Liver (tissue), 9 donors: ENCODE data around the gene HMX1. TPM values are rescaled to one million over a fixed set of nuclear protein-coding genes. Genes with fewer than 3 reads are reported as not detected.

Source experiments
- DNase-seq: peaks from one replicate; pipeline ENCODE4 v3.0.0-alpha.2; 2017; ENCODE audit warnings: low spot score
- H3K27ac ChIP-seq, 2 donors: one replicate each; pipeline ENCODE4 v1.7.0; 2013; ENCODE audit warnings: inconsistent platforms in 2 of 2, low read length in 2 of 2, control low read depth in 1 of 2, low read depth in 1 of 2, mild to moderate bottlenecking in 1 of 2
- H3K27me3 ChIP-seq, 4 donors: one replicate each; pipeline versions ENCODE4 v1.6.1 to v1.7.0; 2013; ENCODE audit warnings: low read length in 3 of 4, inconsistent platforms in 1 of 4, mild to moderate bottlenecking in 1 of 4, moderate library complexity in 1 of 4; ENCODE audit not compliant: control insufficient read depth in 4 of 4, insufficient read depth in 4 of 4
- H3K36me3 ChIP-seq, 4 donors: one replicate each; pipeline versions ENCODE4 v1.6.1 to v1.7.0; 2013; ENCODE audit warnings: low read length in 3 of 4, mild to moderate bottlenecking in 3 of 4, low read depth in 1 of 4, moderate library complexity in 1 of 4; ENCODE audit not compliant: control insufficient read depth in 4 of 4, insufficient read depth in 3 of 4
- H3K4me1 ChIP-seq, 4 donors: one replicate each; pipeline versions ENCODE4 v1.6.1 to v1.7.0; 2013; ENCODE audit warnings: low read length in 3 of 4, mild to moderate bottlenecking in 3 of 4, moderate library complexity in 1 of 4; ENCODE audit not compliant: control insufficient read depth in 4 of 4, insufficient read depth in 4 of 4
- H3K4me3 ChIP-seq, 3 donors: one replicate each; pipeline versions ENCODE4 v1.6.1 to v1.7.0; 2013; ENCODE audit warnings: low read length in 3 of 3, control low read depth in 1 of 3, low read depth in 1 of 3, mild to moderate bottlenecking in 1 of 3
- H3K9ac ChIP-seq, 2 donors: one replicate each; pipeline ENCODE4 v1.7.0; 2013; ENCODE audit warnings: low read length in 2 of 2, mild to moderate bottlenecking in 2 of 2, moderate library complexity in 2 of 2, control low read depth in 1 of 2, low read depth in 1 of 2
- H3K9me3 ChIP-seq, 4 donors: one replicate each; pipeline versions ENCODE4 v1.6.1 to v1.7.0; 2013; ENCODE audit warnings: low read length in 3 of 4; ENCODE audit not compliant: control insufficient read depth in 4 of 4
- ATF3 ChIP-seq: IDR thresholded peaks from 2 replicates; pipeline ENCODE4 v1.6.1; 2016; ENCODE audit warnings: antibody characterized with exemption
- EGR1 ChIP-seq, 2 donors: IDR thresholded peaks; 2 replicates each; pipeline ENCODE4 v1.6.1; 2016 to 2018; ENCODE audit warnings: antibody characterized with exemption in 2 of 2, low read depth in 2 of 2
- FOXA1 ChIP-seq: IDR thresholded peaks from 2 replicates; pipeline ENCODE4 v1.6.1; 2016; ENCODE audit warnings: antibody characterized with exemption
- FOXA2 ChIP-seq: IDR thresholded peaks from 2 replicates; pipeline ENCODE4 v1.6.1; 2016; ENCODE audit warnings: antibody characterized with exemption
- GABPA ChIP-seq, 2 donors: IDR thresholded peaks in 1 of 2; conservative IDR thresholded peaks in 1 of 2; 2 replicates each; pipeline ENCODE4 v1.6.1; 2016; ENCODE audit warnings: antibody characterized with exemption in 2 of 2, mild to moderate bottlenecking in 1 of 2, moderate library complexity in 1 of 2
- HNF4A ChIP-seq, 2 donors: conservative IDR thresholded peaks; 2 replicates each; pipeline ENCODE4 v1.6.1; 2016; ENCODE audit warnings: antibody characterized with exemption in 2 of 2, mild to moderate bottlenecking in 2 of 2
- HNF4G ChIP-seq: IDR thresholded peaks from 2 replicates; pipeline ENCODE4 v1.6.1; 2016; ENCODE audit warnings: antibody characterized with exemption
- JUND ChIP-seq, 2 donors: IDR thresholded peaks; 2 replicates each; pipeline ENCODE4 v1.6.1; 2016; ENCODE audit warnings: antibody characterized with exemption in 2 of 2
- MAX ChIP-seq: IDR thresholded peaks from 2 replicates; pipeline ENCODE4 v1.6.1; 2016; ENCODE audit warnings: antibody characterized with exemption
- NR2F2 ChIP-seq: IDR thresholded peaks from 2 replicates; pipeline ENCODE4 v1.6.1; 2016; ENCODE audit warnings: antibody characterized with exemption
- RAD21 ChIP-seq, 2 donors: IDR thresholded peaks; 2 replicates each; pipeline ENCODE4 v1.6.1; 2016; ENCODE audit warnings: antibody characterized with exemption in 2 of 2, mild to moderate bottlenecking in 2 of 2
- REST ChIP-seq: IDR thresholded peaks from 2 replicates; pipeline ENCODE4 v1.6.1; 2016; ENCODE audit warnings: antibody characterized with exemption, mild to moderate bottlenecking
- RXRA ChIP-seq, 2 donors: IDR thresholded peaks; 2 replicates each; pipeline ENCODE4 v1.6.1; 2017 to 2018; ENCODE audit warnings: antibody characterized with exemption in 2 of 2, mild to moderate bottlenecking in 1 of 2
- SP1 ChIP-seq: IDR thresholded peaks from 2 replicates; pipeline ENCODE4 v1.6.1; 2018; ENCODE audit warnings: antibody characterized with exemption, mild to moderate bottlenecking
- TAF1 ChIP-seq: conservative IDR thresholded peaks from 2 replicates; pipeline ENCODE4 v1.6.1; 2016; ENCODE audit warnings: antibody characterized with exemption, mild to moderate bottlenecking
- YY1 ChIP-seq: IDR thresholded peaks from 2 replicates; pipeline ENCODE4 v1.6.1; 2016; ENCODE audit warnings: antibody characterized with exemption, mild to moderate bottlenecking
- ZBTB33 ChIP-seq: IDR thresholded peaks from 2 replicates; pipeline ENCODE4 v1.6.1; 2016; ENCODE audit warnings: antibody characterized with exemption
- WGBS: extraction: QIAGEN DNeasy Blood & Tissue Kit; methylation state at CpG from one replicate; pipeline ENCODE4 v1.1.7; 2013; 5-methylcytosine and 5-hydroxymethylcytosine counted together
- polyA plus RNA-seq, 2 donors: library from polyadenylated mRNA; stranded (reverse) in 1 of 2; unstranded in 1 of 2; fragments of 200-250 nt in 1 of 2; fragments of >200 nt in 1 of 2; fragmentation: Nextera tagmentation in 1 of 2; extraction: Ambion mirVana in 1 of 2; gene quantifications; one replicate each; pipeline versions ENCODE4 v1.2.1 to v1.2.3, GENCODE V29; 2013 to 2015
- total RNA-seq, 2 donors: library from RNA; depleted of rRNA; stranded (reverse); fragments of >200 nt; gene quantifications; one replicate each; pipeline ENCODE4 v1.2.3, GENCODE V29; 2014
- TF ChIP-seq, protein P1 (sequence below): fragments of 150-350 bp; IDR thresholded peaks from 2 replicates; pipeline ENCODE4 v1.5.1; 2017; ENCODE audit warnings: improper control_type of control experiment, low read depth, low read length; ENCODE audit not compliant: missing input control
- donor health status: healthy.
- donor health status: healthy.
- donor health status: healthy.
- donor health status: healthy.
- donor health status: healthy.

The HMX1 gene
- total and polyA plus RNA-seq, 4 donors, result not detected

GRCh38 chr4:8820178-8821102 is 51.2 kb downstream of the HMX1 start:
- TF ChIP-seq TAF1 (no peak), MAX (no peak)
- DNase-seq, result peak; percentile 28
- H3K9me3 ChIP-seq, result no peaks in the 10 kb centered on the region

GRCh38 chr4:8819473-8820177 is 52.0 kb downstream of the HMX1 start:
- Histone ChIP-seq H3K27ac (no peak overlapping the region), H3K36me3 (no peaks in the 10 kb centered on the region), H3K27me3 (peaks cover 0 to 6% (median 0%) of the 10 kb centered on the region in 4 donors), H3K4me1 (no peaks in the 10 kb centered on the region), H3K9me3 (no peaks in the 10 kb centered on the region), H3K4me3 (no peak overlapping the region), H3K9ac (no peak overlapping the region)
- TF ChIP-seq GABPA (IDR thresholded peaks at IDR 0.05 in 1 of 2, conservative IDR thresholded peaks at IDR 0.05 in 1 of 2) (no peak), MAX (no peak), SP1 (no peak), TAF1 (no peak), HNF4A (conservative IDR thresholded peaks at IDR 0.05) (no peak), RAD21 (IDR thresholded peaks at IDR 0.05) (no peak), EGR1 (IDR thresholded peaks at IDR 0.05; ENCODE audit: low read depth in 2 of 2) (no peak)
- 72% methylated on average over 19 of the region's 19 CpGs for WGBS
- no peak for DNase-seq

More at GRCh38 chr4:8820178-8821102, 51.2 kb downstream of the HMX1 start:
- H3K9ac ChIP-seq, result no peak overlapping the region
- no peaks in the 10 kb centered on the region for H3K4me1 ChIP-seq
- no peak overlapping the region for H3K27ac ChIP-seq
- H3K27me3 ChIP-seq, result peaks cover 0 to 6% (median 0%) of the 10 kb centered on the region in 4 donors
- no peak overlapping the region for H3K4me3 ChIP-seq
- WGBS, result 79% methylated on average over 30 of the region's 30 CpGs
- no peaks in the 10 kb centered on the region for H3K36me3 ChIP-seq

GRCh38 chr4:8819019-8819418 is 52.6 kb downstream of the HMX1 start:
- H3K4me3 ChIP-seq, result no peak overlapping the region
- WGBS, result 80% methylated on average over 8 of the region's 8 CpGs
- H3K27me3 ChIP-seq, result peaks cover 0 to 3% (median 0%) of the 10 kb centered on the region in 4 donors
- no peaks in the 10 kb centered on the region for H3K4me1 ChIP-seq
- no peak overlapping the region for H3K9ac ChIP-seq
- H3K27ac ChIP-seq, result no peak overlapping the region
- TF ChIP-seq FOXA2 (no peak), NR2F2 (no peak), YY1 (no peak), FOXA1 (no peak), ZBTB33 (no peak), MAX (no peak), REST (no peak), GABPA (IDR thresholded peaks at IDR 0.05 in 1 of 2, conservative IDR thresholded peaks at IDR 0.05 in 1 of 2) (no peak), JUND (IDR thresholded peaks at IDR 0.05) (no peak), HNF4G (no peak), RXRA (IDR thresholded peaks at IDR 0.05) (no peak), ATF3 (no peak)
- TF ChIP-seq, protein P1, sequence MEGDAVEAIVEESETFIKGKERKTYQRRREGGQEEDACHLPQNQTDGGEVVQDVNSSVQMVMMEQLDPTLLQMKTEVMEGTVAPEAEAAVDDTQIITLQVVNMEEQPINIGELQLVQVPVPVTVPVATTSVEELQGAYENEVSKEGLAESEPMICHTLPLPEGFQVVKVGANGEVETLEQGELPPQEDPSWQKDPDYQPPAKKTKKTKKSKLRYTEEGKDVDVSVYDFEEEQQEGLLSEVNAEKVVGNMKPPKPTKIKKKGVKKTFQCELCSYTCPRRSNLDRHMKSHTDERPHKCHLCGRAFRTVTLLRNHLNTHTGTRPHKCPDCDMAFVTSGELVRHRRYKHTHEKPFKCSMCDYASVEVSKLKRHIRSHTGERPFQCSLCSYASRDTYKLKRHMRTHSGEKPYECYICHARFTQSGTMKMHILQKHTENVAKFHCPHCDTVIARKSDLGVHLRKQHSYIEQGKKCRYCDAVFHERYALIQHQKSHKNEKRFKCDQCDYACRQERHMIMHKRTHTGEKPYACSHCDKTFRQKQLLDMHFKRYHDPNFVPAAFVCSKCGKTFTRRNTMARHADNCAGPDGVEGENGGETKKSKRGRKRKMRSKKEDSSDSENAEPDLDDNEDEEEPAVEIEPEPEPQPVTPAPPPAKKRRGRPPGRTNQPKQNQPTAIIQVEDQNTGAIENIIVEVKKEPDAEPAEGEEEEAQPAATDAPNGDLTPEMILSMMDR, result no peak
- no peaks in the 10 kb centered on the region for H3K9me3 ChIP-seq
- no peaks in the 10 kb centered on the region for H3K36me3 ChIP-seq
- no peak for DNase-seq
